Omental fat pad (tissue), 4 donors: ENCODE data around the gene ISLR. TPM values are rescaled to one million over a fixed set of nuclear protein-coding genes. Genes with fewer than 3 reads are reported as not detected.
"Not testable (repeated sequence)": the region's sequence is repeated elsewhere in the genome, so short reads cannot be mapped to it uniquely, and the experiment has no call there.

Experiments
- ATAC-seq: fragments of 150-250 bp; one replicate; pipeline ENCODE4 v1.9.1; 2016; ENCODE audit warnings: mild to moderate bottlenecking, moderate library complexity; ENCODE audit not compliant: low FRiP score
- DNase-seq: peaks from one replicate; pipeline ENCODE4 v3.0.0-alpha.2; 2019; ENCODE audit warnings: low spot score
- CTCF ChIP-seq, 3 donors: fragments of 450-650 bp; IDR thresholded peaks; one replicate each; pipeline ENCODE4 v1.5.1; 2016 to 2017; ENCODE audit warnings: antibody characterized with exemption in 3 of 3, mild to moderate bottlenecking in 3 of 3, moderate library complexity in 2 of 3
- total RNA-seq, 4 donors: library from RNA; depleted of rRNA; stranded (reverse); fragments of >200 nt; gene quantifications; one replicate each; pipeline ENCODE4 v1.1.0, GENCODE V29; 2016

ISLR gene
- total RNA-seq, 4 donors from 2014 or later: 30.6 to 110 (median 65.5) TPM

DNA sequence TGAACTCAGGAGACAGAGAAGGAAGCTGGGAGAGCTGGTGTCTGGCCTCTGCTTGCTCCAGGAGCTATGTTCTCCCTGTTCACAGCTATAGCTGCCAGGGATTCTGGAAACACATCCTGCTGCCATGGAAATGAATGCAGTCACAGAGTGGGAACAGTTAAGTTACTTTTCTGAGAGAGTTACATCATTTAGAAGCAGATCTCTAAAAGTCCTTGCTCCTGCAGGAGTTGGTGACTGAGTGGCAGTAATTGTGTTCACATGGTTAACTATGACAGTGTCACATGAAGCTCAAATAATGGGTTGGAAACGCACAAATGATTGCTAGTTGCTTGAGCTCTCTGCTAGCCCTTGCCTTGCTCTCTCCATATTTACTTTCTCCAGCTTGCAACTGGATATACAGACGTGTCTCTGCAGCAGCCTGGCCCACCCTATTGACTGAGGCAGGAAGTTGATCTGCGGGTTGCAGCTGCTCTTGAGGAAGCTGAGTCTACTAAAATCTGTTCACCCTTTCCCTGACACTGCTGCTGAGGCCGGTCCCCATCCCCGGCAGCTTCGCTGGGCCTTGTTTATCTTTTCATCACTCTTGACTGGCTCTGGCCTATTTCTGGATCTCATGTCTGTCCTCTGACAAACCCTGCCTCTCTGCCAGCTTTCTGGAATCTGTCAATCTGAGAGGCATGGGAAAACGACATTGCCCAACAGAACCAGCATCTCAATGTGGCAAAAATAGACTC is 16.7 kb upstream of the ISLR start:
- no peak for TF ChIP-seq CTCF (IDR thresholded peaks at IDR 0.05)
- ATAC-seq (no peak), DNase-seq (no peak)

GRCh38 chr15:74157868-74158827 is 15.4 kb upstream of the ISLR start:
- TF ChIP-seq CTCF (IDR thresholded peaks at IDR 0.05): no peak
- ATAC-seq (no peak), DNase-seq (no peak)

- ATAC-seq (no peak), DNase-seq (no peak)
- TF ChIP-seq CTCF (IDR thresholded peaks at IDR 0.05): no peak
These were observed 14.5 kb upstream of the ISLR start for GRCh38 chr15:74158855-74159650.

- DNase-seq: no peak
- no peak for TF ChIP-seq CTCF (IDR thresholded peaks at IDR 0.05)
- no peak for ATAC-seq
These were observed 13.7 kb upstream of the ISLR start for GRCh38 chr15:74159773-74160172.

DNA sequence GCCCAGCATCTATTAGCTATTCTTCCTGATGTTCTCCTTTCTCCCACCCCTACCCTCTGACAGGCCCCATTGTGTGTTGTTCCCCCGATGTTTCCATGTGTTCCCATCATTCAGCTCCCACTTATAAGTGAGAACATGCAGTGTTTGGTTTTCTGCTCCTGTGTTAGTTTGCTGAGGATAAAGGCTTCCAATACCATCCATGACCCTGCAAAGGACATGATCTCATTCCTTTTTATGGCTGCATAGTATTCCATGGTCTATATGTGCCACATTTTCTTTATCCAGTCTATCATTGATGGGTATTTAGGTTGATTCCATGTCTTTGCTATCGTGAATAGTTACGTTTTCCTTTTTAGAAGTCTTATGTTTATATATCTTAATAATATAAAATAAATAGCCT is 13.1 kb upstream of the ISLR start:
- DNase-seq, ATAC-seq: not testable (repeated sequence)

GRCh38 chr15:74162195-74162536 is 11.3 kb upstream of the ISLR start:
- ATAC-seq, DNase-seq: not testable (repeated sequence)

DNA sequence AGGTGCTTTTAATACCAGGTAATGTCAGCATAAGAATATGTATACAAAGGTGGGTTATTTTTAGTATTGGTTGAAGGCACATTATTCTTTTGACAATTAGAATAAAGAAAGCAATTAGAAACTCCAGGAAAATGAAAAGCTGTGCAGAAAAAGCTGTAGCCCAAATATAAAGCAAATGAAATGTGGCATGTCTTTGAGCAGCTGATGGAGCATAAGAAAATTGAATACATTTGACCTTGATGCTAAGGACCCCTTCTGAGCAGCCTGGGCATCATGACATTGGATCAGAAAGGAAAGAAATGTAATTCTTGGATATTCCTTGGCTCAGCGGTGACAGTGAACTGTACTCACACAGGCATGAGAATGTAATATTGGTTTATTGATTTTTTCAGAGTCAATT is 8.0 kb upstream of the ISLR start:
- no peak for TF ChIP-seq CTCF (IDR thresholded peaks at IDR 0.05)
- DNase-seq: no peak
- ATAC-seq: no peak
